GM20000 (cell line): ENCODE data around the gene SAP130.
A peak's percentile ranks its signal among the peaks of the same experiment; 100 is the strongest.

ENCODE experiments used
- DNase-seq: peaks from one replicate; pipeline ENCODE4 v3.0.0; 2012; ENCODE audit warnings: low spot score
- TF ChIP-seq, protein P1 (sequence below): IDR thresholded peaks from 2 replicates; pipeline ENCODE4 v1.5.1; 2012; ENCODE audit warnings: mild to moderate bottlenecking, control low read depth; ENCODE audit errors: extremely low read depth, missing control alignments

SAP130 gene

DNA sequence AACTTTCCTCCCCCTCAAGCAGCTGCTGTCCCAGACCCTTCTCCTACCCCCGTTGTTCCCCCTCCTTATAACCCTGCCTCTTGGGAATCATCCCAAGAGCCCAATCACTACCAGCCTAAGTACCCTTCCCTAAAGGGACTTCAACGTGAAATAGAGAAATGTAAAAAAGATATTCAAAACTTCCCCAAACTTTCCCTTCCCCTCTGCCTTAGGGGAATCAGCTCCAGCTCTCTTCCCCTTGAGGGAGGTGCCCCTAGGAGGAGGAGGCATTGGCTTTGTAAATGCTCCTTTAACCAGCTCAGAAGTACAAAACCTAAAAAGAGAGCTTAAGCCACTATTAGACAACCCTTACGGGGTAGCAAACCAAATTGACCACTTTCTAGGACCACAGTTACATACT lies 10.6 kb upstream of the SAP130 start:
- DNase-seq, result no peak
- TF ChIP-seq, protein P1, sequence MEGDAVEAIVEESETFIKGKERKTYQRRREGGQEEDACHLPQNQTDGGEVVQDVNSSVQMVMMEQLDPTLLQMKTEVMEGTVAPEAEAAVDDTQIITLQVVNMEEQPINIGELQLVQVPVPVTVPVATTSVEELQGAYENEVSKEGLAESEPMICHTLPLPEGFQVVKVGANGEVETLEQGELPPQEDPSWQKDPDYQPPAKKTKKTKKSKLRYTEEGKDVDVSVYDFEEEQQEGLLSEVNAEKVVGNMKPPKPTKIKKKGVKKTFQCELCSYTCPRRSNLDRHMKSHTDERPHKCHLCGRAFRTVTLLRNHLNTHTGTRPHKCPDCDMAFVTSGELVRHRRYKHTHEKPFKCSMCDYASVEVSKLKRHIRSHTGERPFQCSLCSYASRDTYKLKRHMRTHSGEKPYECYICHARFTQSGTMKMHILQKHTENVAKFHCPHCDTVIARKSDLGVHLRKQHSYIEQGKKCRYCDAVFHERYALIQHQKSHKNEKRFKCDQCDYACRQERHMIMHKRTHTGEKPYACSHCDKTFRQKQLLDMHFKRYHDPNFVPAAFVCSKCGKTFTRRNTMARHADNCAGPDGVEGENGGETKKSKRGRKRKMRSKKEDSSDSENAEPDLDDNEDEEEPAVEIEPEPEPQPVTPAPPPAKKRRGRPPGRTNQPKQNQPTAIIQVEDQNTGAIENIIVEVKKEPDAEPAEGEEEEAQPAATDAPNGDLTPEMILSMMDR, result no peak

DNA sequence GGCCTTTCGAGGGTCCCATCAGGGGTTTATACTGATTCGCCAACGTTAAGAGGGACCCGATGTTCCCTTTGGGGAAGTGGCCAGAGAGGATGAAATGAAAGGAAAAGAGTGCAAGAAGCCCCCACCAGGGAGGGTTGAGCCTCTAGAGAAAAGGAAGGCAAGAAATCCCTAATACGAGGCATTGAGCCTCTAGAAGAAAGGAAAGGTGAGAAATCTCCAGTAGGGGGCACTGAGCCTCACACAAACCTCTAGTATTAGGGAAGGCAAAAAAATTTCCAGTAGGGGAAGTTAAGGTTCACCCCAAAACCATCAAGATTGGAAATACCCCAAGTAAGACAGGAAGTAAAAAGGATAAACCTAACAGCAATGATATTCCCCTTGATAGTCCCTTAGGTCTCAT lies 9.8 kb upstream of the SAP130 start:
- TF ChIP-seq, protein P1, result no peak
- no peak for DNase-seq

DNA sequence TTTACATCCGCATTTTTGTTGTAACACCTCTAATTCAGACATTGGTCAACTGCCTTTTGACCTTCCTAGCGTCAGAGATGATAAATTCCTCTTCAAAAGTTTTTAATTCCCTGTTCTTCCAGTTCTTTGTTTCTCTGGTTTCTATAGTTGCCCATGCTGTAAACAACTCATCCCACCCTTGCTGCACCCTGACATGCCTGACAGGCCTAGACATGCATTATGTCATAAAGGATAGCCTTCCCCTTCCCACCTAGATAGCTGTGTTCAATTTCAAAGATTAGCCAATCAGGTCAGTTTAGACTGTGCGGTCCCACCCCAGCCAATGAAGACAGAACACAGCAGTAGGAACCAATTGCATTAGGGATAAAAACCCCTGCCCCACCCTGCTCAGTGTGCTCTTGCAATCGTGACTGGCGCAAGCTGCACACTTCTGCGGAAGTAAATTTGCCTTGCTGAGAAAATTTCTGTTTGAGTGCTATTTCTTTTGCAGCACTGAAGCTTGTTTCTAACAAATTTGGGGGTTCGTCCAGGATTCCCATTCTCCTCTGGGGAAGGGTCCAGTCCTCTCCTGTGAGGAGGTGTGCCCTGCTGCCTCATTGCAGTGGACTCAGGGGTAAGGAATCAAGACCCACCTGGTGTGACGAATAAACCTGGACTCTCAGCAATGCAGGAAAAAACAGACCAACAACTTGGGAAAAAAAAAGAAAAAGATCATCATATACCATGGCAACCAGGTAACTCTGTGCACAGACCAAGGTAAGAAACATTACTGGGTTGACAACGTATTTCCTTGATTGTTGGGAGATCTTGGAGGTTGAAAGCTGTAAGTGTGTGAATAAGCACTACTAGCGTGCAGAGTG lies 9.1 kb upstream of the SAP130 start:
- TF ChIP-seq, protein P1, result no peak
- DNase-seq, result no peak

DNA sequence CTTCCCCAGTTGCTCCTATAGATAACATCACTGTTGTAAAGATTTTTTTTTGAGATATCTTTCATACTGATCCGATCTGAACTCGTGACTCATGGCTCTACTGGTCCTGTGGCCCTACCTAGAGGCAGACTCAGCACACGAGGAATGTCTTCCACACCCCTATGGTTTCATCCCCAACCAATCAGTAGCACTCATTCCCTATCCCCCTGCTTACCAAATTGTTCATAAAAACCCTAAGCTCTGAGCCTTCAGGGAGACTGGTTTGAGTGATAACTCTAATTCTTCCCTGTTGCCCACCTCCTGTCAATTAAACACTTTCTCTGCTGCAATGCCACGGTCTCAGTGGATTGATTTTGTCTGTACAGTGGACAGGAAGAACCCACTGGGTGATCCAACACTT lies 4.2 kb upstream of the SAP130 start:
- no peak for DNase-seq
- TF ChIP-seq, protein P1, result no peak

DNA sequence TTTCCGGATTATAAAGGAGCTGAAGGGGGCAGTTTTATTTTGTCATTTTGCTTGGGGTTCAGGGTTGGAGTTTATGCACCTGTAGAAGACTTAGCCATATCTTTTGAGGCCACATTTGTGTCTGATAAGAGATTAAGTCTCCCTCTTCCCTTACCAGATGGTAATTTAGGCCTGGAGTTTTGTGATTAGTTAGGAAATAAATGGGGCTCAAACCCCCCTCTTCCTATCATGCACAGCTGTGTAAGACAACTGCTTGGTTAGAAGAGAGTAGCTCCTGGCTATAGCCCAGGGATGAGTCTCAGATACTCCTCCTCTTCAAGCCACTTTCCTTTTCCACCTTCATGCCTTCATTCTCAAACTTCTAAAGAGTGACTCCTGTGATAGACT lies 802 bp upstream of the SAP130 start:
- TF ChIP-seq, protein P1, result no peak
- no peak for DNase-seq

DNA sequence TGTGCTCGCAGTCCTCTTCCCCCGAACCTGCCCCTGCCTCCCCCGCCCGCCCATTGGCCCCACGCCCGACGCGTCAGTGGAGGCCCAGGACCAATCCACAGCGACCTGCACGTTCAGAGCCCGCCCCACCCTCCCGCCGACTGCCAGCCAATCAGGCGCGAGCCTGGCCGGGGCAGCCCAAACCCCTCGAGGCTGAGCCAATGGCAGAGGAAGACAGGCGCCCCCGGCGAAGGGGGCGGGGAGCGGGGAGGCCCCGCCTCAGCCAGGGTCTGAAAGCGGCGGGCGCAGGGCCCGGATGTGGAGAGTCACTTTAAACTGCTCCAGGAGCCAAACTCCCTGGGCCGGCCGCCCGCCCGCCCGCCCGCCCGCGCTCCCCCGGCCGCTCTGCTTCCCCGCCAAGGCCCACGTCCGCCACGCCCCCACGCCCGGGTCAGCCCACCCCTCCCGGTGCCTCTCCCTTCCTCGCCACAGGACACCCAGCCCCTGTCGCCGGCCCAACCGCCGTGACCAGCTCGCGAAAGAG lies 520 bp downstream of the SAP130 start:
- TF ChIP-seq, protein P1, result no peak
- DNase-seq, result peak; percentile 99

DNA sequence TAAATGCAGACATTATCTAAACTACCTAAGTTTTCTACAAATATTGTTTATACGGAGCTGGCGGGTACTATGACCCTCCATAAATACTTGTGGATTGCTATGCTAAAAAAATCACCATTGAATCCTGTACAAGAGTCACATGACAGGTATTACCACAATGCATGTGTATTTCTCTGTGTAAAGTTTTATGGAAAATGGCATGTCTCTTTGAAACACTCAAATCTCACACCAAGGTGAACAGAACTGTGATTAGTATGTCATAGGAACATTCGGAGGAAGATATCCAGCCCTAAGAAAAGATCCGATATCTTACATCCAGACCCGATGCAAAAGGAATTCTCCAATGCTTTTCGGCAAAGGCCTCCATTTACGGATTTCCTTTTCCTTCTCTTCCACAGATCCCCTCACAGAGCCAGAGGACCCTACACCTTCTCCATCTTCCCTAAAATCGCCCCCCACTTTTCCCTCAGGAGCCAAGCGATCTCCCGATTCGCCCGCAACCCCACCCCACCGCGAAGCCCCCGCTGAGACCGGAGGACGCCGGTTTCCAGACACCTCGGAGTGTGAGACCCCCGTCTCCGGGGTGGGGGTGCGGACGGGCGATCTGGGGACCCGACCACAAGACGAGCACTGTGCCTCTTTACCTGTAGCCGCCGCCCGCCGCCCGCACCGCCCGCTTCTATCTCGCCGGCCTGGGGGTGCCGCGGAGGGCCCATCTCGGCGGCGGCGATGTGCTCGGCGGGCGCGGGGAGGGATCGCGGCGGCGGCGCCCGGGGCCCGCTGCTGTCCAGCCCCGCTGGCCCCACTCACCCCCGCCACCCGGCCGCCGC lies 1.2 kb downstream of the SAP130 start:
- TF ChIP-seq, protein P1, result no peak
- DNase-seq, result no peak
